GM21717 (cell line): Measurements from ENCODE around the gene CD82.
"Not testable (repeated sequence)": the region's sequence is repeated elsewhere in the genome, so short reads cannot be mapped to it uniquely, and the experiment has no call there.

Experiments used
- ATAC-seq: cut with Tn5 transposase; IDR thresholded peaks from one replicate; pipeline ENCODE4 v1.9.1; 2021; ENCODE audit warnings: mild to moderate bottlenecking, moderate library complexity; ENCODE audit not compliant: unreplicated experiment

The CD82 gene

DNA sequence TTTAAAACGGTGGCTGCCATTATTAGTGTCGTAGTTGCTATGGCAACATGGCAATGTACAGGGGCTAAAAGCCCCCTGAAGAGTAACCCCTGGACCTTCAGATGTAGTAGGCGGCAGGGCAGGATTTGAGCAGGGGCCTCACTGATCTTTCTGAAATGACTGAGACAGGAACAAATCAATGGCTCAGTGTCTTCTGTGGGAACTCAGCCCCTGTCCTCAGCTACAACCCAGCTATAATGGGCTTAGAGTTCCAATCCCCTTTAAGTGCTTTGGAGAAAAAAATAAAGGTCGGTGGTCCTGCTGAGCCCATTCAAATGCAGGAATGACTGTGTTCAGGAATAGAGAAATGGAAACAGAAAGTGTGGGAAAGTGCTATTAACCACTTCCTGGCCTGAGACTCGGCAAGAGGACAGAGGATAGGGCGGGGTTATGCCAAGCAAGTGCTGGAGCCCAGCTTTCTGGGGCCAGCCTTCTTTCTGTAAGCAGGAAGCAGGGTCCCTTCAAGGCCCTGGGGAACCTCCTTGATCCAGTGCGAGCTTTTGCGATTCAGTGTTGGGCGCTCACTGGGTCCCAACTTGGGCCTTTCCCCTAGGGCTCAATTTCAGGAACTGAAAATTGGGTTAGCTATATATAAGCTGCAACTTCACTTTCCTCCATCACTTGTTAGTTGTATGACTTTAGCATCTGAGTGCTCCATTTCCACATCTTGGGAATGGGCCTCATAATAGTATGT, 6.1 kb upstream of the CD82 start:
- ATAC-seq = peak; percentile 73

- ATAC-seq = not testable (repeated sequence)
Observed at GRCh38 chr11:44559940-44560300, 5.5 kb upstream of the CD82 start.

DNA sequence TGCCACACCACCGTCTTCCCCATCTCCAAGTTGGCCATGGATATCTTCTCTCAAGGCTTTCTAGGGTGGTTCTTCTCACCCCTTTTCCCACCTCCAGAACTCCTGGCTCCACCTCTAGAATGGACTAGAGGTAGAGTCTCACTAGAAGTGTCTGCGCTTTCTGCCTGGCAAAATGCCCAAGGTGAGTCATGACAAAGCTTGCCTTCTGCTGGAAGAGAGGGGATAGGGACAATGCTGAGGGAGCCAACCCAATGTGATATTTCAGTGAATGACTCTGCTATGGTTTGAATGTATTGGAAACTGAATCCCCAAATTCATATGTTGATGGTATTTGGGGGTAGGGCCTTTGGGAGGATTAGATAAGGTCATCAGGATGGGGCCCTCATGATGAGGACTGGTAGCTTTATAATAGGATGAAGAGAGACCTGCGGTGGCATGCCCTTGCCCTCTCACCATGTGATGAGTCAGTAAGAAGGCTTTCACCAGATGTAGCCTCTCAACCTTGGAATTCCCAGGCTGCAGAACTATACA, 4.1 kb upstream of the CD82 start:
- no peak for ATAC-seq

GRCh38 chr11:44561964-44562734, 3.3 kb upstream of the CD82 start:
- no peak for ATAC-seq

DNA sequence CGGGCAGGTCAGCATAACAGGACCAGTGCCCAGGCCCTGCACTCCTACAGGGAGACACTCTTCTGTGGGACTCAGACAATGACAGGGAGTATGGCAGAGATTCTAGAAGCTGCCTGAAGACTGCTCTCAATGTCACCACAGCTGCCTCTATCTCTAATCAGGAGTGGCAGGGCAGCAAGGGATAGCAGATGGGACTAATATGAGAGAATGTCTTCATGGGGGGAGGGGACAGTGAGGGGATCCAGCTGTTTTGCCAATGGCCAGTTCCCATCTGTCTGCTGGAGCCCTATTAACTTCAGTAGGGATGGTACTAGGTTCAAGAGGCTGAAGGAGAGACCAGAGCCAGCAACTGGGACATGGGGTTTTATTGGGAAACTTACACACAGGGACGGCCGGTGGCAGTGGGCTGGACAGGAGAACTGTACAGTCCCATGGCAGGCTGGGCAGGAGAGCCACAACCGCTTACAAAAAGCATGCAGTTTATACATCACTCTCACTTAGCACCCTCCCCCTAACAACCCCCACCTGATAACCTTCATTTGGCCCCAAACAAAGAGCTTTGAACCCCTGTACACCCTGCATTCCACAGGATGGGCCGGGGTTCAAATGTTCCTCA, 2.5 kb upstream of the CD82 start:
- ATAC-seq = no peak

- ATAC-seq = no peak
Observed at GRCh38 chr11:44563711-44564110, 1.8 kb upstream of the CD82 start.

DNA sequence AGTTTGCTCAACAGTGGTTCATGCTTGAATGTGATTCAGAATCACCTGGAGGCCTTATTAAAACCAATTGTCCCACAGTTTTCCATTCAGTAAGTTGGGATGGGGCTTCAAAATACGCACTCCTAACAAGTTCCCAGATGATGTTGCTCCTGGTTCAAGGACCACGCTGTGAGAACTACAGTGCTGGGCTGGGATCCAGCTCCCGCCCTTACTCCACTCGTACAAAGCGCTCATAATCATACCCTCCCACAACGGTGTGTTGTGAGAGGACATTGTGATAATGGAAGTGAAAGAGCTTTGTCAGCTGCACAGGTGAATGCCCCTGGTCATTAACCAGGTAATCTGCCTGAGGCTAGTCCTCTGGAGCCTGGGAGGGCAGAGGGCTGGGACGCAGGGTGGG, 1.3 kb upstream of the CD82 start:
- no peak for ATAC-seq

DNA sequence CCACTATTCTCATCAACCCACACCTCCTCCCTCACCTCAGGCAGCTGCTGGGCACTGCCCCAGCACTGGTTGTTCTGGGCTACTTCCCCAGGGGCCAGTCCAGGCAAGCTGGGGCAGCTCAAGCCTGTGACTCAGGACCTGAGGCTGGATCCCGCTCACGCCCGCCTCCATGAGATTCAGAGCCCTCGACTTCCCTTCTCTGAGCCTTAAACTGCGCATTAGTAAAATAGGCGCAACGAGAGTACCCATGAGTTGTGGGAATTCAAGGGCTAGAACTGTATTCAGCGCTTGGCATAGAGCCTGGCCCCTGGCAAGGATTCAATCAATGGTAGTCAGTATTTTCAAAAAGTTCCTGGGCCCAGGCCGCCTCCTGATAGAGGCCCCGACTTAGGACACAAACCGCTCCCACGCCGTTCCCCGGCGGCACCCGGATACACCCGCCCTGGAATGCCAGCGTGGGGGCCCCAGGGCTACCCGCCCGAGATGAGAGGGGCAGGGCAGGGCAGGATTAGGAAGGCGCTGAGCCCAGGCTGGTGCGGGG, 723 bp upstream of the CD82 start:
- ATAC-seq = no peak

DNA sequence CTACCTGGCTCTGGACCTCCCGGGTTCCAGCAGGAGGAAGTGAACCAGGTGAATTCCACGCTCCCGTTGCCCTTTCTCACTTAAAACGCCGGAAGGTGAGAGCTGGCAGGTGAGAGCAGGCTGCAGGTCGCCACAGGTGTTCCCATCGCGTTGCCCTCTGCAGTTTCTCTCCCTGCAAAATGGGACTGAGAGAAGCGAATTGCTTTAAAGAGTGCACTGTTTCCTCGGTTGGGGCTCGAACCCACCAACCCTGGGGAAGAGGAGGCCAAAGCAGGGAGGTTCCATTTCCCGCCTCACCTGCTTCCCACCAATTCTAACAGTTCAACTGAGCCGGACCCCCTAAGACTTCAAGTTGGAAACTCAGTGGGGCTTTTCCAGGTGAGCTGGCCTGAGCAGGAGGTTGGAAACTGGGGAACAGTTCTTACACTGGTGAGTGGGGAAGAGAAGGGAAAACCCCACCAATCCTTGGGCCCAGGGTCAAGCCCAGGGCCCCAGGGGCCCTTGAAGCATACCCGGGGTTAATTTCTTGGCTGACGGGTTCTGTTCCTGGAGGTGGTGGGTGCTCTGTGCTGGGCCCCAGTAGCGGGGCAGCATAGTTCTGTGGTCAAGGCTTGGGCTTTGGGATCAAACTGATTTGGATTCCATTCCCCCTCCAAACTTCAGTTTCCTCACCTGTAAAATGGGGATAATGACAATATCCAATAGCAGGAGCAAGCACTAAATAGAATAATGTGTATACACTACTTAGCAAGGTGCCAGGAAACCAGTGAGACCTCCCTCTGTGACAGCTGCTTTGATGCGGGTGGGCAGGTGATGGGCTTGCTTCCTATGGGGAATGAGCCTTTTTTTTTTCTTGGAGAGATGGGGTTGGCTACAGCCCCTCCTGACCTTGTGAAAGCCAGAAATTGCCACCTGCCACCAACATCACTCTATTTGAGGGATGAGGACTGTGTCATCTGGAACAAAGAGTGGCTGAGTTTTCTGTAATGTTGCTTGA, 788 bp downstream of the CD82 start:
- no peak for ATAC-seq

DNA sequence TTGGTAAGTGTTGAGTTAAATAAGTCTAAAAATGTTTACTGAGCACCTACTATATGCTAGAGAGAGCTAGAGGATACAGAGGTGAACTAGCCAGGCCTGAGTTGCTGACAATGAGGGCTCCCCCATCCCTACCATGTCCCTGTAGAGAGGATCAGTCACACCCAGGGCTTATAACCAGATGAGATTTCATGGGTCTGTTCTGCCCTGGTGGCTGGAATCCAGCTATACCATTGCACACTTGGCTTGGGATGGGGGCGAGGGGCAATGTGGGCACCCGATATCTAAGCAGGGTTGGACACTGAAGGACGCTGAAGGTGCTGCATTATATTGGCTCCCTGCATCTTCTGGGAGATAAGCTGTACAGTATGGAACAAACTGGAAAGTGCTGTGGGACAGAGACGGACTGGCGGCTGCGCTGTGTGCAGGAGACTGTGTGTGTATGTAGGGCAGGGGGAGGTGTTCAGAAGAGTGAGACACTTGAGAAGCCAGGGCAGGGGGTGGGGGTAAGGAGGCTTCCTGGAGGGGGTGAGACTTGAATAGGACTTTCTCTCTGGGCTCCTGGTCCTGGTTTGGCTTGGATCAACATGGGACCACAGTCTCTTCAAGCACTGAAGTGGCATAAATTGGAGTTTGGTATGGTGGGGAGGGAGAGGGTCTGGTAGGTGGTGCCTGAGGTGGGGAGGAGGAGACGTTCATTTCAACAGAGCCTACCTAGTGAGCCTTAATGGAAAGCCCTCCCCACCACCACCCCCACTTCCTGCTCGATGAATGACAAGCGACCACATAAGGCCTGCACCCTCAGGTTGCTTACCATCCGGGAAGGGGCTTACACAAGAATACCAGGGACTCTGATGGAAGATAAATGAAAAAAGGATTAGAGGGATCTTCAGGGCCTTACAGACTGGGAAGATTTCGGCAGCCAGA, 1.8 kb downstream of the CD82 start:
- no peak for ATAC-seq

DNA sequence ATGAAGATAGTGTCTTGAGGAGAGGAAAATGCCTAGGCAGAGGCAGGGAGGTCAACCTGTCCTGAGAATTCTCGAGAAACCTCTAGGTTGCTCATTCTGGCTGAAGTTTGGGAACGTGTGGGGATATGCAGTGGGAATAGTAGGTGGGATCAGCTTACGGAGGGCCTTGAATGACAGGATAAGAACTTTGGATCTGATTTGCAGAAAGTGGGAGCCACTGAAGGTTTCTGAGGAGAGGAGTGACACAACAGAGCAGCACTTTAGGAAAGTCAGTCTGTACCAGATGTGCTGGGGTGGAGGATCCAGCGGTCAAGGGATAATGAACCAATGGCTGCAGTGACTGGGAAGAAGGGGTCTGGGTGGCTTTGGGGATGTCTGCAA, 2.4 kb downstream of the CD82 start:
- no peak for ATAC-seq

DNA sequence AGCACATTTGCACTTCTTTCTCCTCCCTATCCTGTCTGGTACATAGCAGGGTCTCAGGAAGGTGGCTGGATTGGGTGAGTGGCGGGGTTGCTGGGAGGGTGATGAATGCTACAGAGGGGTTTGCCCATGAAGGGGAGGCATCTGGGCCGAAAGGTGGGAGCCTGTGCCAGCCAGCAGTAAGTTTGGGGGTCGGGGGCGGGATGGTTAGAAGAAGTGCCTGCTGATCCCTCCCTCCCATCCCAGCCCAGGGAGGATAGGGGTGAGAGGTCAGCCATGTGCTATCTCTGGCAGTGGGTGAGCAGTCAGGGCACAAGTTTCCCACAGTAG, 2.8 kb downstream of the CD82 start:
- no peak for ATAC-seq

- ATAC-seq = peak; percentile 47
Observed at GRCh38 chr11:44568658-44569473, 3.4 kb downstream of the CD82 start.

DNA sequence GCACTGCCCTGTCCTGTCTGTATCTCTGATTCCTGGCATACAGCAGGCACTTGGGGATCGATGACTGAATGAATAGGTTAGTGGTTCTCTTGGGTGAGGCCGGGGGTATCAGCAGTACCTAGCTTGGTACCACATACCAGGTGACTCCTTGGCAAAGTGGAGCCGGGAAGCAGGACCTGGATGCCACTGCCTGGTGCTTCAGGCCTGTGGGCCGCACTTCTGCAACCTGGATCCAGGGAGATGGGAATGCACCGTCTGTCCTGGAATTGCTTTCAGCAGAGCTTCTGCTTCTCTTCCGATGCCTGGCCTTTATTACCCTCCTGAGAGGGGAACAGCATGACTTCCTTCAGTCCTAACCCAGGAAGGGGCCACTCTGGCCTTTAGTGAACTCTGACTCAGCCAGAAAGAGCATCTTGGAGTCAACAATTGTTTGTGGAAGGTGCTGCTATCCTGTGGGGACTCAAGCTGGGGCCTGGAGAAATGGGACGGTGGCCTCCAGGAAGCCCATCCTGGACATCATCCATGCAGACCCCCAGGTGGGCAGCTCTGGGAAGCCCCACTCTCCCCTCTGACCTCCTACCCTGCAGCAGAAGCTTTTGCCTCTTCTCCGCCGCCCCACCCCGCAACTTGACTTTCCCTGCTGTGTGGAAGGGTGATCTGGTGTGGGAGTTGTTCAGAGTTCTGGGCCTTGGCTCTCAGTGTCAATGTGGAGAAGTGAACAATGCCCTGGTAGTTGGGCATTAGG, 5.1 kb downstream of the CD82 start:
- no peak for ATAC-seq

DNA sequence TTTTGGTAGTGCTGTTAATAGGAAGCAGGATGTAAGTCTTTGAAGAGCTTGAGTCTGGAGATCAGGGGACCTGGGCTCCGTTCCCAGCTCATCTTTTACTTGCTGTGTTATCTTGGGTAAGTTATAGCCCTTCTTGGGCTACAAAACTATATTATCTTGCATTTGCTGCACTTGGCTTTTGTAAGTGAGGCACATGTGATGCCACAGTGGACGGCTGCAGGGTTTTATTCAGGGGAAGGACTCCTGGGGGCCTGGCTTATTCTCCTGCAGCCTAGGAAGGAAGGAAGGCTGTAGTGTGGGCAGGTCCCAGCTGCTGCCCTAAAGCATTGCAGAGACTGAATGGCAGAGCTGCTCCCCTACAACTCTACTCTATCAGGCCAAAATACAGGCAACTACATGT, 6.4 kb downstream of the CD82 start:
- no peak for ATAC-seq

- no peak for ATAC-seq
Observed at GRCh38 chr11:44572436-44572835, 7.0 kb downstream of the CD82 start.

DNA sequence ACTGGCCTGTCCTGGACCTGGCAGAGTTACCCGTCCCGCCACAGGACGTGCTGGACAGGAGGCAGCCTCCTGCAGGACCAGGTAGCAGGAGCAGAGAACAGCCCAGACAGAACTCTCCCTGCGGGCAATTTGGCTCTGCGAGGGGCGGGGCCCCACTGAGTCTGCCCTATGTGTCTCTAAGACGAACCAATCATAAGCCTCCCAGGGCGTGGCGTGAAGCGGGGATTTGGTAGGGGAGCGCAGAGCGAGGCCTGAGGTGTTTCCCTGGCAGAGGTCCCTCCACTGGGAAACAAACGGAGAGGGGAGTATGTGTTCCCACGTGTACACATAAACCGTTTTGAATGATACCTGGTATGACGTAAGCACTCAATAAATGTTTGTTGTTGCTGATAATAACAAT, 7.4 kb downstream of the CD82 start:
- ATAC-seq = no peak

GRCh38 chr11:44573333-44573732, 7.9 kb downstream of the CD82 start:
- no peak for ATAC-seq
